Hematopoietic multipotent progenitor cell treated with erythropoietin and hydrocortisone succinate and interleukin-3 and kit ligand, for 6 days (in vitro differentiated cells): ENCODE results near the gene CTSD.

ENCODE experiments used
- DNase-seq: peaks from one replicate; pipeline ENCODE4 v3.0.0-alpha.2; 2015

Gene CTSD

DNA sequence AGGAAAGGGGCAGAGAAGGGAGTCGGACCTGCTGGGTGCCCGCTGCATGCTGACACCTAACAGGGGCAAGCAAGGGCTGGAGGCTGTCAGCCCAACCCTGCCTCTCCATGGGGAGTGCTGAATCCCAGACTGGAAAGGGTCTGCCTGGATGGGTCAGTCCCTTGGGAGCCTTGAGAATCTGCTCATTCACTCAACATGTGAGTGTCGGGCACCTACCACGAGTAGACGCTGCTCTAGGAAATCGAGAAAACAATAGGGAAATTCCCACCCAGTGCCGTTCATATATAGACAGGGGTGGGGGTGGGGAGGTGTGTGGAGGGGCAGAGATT lies 4.4 kb upstream of the CTSD start:
- DNase-seq, result no peak

DNA sequence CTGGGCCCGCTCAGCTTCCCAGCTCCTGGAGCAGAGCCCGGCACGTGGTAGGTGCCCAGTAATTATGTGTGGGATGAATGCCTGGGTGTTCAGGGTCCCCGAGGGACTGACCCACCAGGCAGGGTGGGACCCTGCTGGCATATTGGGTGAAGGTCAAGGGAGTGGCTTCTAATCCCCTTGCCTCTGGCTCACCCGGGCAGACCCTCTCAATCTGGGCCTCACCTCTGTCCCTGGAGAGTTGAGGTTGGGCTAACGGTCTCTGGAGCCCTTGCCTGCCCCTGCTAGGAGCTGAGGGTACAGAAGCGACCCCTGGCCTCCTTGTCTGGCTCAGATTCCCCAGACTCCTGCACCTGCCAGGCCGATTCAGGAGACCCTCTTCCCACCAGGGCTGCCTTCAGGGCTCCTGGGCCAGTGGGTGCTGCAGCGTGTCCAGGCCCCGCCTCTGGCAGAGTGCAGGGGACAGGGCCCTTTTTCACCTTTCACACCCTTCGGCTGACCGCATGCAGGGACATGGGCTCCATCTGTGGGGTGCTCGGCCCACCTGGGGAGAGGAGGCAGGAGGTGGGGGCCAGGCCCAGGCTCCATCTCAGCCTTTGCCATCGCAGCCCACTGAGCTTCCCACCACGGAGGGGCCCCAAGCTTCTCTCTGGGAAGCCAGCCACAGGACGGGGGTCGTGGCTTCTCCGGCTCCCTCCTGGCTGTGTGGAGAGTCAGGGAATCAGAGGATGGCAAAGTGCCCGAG lies 3.8 kb upstream of the CTSD start:
- DNase-seq, result no peak

DNA sequence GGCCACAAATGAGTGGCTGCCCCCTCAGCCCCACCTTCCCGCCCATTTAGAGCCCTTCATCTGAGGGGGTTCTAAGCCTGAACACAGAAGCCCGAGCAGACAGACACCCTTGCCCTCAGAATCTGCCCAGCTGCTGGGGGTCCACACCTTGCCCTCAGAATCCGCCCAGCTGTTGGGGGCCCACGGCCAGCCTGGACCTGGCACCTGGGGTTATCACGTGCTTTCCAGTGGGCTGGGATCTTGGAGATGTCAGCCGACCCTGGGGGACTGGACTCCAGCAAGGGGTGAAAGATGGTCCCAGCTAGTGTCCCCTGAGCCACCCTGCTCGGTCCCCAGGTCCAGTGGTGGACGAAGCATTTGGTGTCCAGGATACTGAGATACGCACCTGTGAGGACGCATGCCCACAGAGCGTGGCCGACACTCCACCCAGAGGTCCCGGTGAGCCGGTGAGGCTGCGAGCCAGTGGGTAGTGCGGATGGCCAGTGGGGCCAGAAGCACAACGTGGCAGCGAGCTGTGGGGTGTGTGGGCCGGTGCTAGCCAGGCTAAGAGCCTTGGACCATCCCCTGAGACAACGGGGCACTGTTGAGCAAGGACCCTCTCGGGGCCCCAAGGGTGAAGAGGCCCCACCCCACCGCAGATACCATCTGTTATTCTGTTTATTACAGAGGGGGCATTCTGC lies 3.1 kb upstream of the CTSD start:
- no peak for DNase-seq

DNA sequence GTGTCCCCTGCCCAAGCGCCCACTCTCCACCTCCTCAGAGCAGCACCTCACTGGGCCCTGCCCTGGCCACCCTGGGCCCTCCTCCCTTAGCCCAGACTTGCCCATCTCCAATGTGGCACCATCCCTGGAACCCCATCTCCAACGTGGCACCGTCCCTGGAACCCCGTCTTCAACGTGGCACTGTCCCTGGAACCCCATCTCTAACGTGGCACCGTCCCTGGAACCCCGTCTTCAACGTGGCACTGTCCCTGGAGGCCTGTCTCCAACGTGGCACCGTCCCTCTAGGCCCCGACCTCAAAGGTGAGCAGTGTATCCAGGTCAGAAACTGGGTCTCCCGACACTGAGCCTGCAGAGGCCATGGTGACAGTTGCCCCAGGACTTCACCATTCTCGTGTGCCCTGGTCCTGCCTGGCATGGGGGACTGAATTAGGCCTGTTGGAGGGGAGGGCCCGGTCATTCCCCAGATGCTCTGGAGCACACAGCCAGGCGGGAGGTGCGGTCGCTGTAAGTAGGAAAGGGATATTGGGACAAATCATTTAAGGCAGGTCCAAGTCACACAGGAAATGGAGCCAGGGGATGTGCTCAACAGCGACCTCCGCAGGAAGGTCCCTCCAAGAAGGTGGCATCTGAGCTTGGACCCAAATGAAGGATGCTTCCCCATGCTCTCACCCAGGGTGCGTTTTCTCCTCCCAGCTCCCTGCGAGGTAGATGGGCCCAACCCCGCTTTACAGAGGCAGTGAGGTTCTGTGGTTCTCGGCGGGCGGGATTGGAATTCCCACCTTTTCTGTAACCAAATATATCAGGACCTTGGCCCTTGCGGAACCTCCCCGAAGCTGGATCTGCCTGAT lies 2.4 kb upstream of the CTSD start:
- peak; percentile 44 for DNase-seq

DNA sequence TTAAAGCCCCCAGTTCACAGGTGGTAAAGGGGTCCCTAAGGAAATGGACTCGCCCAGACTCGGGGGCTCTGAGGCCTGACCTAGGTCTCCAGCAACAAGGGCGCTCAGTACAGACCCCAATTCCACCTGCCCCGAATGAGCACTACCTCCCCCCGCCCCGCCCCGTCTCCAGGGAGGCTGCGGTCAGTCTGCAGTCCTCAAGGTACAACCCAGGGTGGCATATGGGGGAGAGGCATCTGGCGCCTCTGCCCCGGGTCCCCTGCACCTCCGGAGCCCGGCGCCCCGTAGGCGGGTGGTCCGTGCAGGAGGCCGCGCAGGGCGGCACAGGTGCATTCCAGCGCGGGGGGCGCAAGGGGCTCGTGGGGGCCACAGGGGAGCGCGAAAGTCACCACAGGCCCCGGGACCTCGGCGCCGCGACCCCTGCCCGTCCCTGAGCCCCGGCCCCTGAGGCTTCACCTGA lies 361 bp downstream of the CTSD start:
- no peak for DNase-seq

DNA sequence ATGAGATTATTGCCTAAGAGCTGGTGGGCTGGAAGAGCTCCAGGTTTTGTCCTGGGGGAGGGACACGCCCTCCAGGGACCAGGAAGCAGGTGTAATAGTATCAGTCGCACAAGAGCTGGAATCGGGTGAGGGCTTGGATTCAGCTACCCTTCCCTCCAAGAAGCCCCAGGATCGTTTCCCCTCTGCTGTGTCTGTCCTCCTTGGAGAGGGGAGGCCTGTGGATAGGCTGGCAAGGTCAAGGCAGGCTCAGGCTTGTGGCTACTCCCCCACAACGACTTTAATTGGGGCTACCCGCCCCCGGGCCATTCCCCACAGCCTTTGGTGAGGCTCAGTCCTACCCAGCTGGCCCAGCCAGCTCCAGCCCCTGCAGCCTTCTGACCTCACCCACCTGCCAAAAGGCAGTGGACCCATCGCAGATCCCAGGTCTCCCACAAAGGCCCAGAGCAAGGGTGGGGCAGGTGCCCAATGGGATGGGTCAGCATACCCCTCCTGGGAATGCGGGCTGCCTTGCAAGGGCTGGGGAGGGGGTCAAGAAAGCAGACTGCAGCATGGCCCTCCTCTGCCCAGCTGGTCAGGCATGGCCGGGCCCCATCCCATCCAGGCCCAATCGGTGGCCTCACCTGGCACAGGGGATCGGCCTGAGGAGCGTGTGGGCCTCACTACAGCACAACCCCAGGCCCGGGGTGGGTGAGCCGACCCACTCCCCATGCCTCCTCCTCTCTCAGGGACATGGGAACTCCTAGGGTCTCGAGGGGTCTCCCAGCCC lies 1.0 kb downstream of the CTSD start:
- DNase-seq, result peak; percentile 52

DNA sequence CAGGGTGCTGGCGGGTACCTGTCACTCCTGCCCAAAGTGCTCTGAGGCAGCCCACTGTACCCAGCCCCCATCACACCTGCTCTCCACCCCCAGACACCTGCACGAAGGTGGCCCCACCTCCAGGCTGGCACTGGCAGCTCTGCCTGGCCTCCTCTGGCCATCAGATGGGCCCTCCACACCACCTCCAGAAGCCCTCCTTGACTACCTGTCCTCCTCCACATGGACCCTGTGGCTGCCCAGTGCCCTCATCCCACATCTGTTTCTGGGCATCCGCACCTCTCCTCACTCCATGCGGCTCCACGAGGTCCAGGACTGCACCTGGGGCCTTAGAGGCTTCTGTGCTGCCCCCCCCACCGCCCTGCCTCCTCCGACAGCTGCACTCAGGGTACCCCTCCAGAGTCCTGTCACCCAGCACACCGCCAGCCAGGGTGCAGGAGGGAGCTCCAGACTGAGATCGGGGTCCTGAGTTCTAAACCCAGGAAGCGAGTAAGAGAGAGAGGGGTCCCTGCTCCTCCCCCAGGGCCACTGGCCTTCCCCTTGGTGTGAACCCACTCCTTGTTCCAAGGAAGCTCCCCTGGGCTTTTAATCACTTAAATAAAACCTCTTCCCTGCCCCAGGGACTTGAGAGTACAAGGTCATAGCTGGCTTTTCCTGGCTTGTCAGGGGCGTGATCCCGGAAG lies 1.7 kb downstream of the CTSD start:
- DNase-seq, result no peak

DNA sequence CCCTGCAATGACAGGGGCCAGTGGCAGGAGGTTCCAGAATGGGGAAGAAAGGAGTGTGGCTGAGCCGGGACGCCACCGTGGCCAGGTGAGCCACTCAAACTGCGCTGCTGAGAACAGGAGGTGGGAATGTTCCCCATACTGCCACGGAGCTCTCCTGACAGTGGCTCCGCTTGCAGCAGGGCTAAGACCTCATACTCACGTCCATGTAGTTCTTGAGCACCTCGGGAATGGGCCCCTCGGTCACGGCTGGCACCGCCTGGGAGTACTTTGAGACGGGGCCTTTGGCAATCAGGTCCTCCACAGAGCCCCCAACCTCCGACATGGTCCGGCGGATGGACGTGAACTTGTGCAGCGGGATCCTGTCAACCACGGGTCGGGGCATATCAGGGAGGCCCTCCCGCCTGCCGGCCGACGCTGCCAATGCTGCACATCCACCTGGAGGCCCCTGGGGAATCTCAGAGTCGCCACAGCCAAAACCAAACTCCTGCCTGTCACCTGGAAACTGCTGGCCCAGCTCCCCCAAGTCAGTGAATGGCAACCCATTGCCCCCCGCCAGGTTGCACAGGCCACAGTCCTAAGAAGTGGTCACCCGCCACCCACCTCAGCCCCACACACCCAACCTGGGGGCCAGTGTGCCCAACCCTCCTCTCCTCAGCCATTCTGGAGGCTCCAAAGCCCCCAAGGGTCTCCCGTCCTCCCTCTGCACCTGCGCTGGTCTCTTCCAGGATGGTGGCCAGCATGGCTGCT lies 2.4 kb downstream of the CTSD start:
- no peak for DNase-seq

DNA sequence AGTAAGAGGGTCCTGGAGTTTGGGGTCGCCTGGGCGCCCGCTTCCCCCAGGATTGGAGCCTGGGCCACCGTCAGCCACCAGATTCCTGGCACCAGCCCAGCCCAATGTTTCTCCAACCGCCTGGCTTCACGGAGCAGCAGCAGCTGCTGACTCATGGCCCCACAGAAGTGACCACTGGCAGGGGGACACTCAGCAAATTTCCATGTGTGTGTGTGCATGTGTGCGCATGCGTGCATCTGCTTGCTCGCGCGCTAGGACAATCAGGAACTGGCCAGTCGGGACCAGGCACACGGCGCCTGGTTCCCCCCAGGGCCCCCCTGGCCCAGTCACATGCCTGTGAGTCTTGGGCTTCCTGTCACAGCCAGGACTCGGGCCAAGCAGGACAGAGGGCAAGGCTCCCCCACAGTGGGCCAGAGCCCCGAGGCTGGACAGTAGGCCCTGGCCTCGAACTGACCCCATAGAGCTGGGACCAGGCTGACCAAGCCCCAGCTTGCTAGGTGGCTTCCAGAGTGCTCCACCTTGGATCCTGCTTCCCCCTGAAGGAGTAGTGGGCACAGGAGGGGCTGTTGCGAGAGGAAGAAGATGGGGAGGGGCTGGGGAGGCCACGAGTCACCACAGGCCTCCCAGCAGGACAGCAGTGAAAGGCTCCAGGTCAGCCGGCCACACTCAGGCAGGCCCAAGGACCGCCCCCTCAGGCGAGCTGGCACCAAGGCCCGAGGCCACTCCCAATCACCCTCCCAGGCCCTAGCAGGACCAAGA lies 3.2 kb downstream of the CTSD start:
- DNase-seq, result peak; percentile 42

DNA sequence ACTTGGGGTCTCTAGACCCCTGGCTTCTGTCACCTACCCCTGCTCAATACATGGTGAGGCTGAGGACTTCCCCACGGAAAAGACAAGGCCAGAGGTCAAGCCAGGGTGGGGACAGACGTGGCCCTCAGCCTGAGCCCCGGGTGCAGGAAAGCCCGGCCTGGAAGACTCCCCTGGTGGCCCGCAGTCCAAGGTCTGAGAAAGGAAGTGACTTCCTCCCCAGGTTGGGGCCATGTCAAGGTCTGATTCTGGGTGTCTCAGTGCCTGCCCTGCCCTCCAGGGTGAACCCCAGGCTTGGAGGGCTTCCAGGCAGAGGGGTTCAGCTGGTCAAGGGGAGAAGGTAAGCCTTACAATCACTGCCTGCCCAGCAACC lies 3.9 kb downstream of the CTSD start:
- no peak for DNase-seq

DNA sequence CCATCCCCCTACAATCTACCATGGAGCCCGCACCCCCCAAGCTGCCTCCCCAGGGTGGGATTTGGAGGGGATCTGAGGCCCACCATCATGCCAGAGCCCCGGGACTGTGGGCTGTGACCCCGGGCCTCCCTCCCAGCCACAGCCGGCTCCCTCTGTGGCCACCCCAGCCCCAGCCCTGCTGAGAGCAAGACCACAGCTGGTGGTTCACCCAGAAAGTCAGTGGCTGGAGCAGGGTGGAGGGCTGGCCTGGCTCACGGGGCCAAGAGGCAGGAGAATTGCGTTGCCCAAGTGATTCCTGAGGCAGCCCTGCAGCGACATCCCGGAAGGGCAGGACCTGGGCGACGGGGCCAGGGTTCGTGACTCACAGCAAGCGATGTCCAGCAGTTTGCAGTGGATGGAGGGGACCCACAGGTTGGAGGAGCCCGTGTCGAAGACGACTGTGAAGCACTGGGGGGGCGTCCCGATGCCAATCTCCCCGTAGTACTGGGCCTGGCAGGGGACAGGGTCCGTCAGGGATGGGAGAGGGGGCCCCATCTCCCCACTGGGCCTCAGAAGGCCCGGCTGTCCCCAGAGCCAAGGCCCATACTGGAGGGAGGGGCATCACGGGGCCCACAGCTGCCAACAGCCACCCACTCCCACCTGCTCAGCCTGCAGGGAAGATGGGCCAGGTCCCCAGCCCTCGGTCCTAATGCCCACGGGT lies 4.4 kb downstream of the CTSD start:
- DNase-seq, result no peak

DNA sequence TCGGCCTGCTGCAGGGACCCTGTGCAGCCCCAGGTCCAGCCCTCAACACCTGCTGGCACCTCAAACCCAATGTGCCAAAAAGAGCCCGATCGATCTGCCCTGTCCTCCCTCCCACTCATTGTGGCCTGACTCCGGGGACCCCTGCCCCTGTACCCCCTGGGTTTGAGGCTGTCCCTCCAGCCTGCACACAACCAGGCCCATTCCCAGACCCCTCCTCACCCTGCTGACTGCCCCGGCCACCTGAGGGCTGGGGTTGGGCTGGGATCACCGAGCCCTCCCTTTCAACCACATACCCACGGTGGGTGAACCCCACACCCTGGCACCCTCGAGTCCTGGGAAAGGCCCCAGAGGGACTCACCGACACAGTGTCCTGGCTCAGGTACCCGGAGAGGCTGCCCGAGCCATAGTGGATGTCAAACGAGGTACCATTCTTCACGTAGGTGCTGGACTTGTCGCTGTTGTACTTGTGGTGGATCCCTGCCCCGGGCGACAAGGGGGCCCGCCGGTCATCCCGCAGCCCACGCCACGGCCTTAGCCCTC lies 5.0 kb downstream of the CTSD start:
- DNase-seq, result no peak

DNA sequence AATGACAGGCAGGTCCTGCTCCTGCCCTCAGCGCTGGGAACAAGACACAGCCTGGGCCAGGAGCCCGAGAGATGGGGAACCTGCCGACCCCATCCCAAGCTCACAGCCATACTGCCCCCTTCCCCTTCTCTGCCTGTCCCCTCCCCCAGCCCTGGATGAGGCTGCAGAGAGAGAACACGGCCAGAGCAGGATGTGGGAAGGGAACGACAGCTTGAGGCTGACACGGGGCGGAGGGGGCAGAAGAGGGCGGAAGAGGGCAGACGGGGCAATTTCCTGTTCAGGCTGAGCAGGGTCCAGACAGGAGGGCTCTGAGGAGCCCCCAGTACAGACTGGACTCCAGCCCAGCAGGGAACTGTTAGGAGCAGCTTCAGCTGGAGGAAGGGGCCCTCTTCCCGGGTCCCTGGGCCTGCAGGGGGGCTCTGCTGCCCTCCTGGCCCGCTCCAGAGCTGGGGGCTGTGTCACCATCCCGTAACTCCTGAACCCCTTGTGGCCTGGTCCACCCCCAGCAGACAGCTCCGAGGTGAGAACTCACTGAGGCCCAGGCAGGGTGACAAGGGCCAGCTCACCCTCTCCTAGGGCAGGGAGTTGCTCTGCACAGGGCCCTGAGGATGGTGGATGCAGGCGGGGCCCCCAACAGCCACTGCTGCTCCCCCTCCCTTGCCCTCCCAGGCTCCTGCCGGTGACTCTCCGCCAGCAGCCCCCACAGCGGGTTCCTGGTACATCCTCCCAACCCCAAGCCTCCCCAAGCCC lies 5.7 kb downstream of the CTSD start:
- peak; percentile 75 for DNase-seq

DNA sequence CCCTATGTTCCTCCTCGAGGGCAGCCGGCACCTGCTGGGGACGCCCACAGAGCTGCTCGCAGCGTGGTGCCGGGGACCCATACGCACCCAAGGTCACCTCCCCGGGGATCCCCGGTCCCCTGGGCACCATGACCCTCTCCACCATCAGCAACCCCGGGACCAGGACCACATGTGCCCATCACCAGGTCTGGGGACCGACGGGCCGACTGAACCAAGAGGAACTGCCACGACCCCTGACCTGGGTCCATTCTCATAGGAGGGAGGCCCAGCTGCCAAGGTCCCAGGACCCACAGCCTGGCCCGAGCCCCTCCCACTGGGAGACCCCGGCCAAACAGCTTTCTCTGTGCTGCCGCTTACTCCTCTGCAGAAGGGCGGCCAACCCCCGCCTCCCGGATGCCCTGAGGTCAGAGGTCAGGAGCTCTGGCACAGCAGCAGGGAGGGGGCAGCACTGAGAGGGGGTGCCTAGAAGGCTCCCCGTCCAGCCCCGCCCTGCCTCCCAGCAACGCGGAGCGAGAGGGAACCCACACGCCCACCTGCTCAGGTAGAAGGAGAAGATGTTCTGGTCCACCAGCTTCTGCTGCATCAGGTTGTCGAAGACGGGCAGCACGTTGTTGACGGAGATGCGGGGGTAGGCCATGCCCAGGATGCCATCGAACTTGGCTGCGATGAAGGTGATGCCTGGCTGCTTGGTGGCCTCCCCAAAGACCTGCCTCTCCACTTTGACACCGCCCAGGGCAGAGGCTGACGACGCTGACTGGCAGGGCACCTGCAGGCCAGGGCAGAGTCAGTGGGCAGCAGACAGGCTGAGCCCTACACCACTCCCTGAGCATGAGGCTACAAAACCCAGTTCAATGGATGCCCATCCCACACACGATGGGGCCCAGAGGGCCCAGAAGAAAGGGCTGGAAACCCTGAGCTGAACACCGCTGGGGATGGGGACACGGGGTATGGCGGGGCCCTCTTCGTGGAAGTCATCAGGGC lies 6.6 kb downstream of the CTSD start:
- DNase-seq, result no peak

DNA sequence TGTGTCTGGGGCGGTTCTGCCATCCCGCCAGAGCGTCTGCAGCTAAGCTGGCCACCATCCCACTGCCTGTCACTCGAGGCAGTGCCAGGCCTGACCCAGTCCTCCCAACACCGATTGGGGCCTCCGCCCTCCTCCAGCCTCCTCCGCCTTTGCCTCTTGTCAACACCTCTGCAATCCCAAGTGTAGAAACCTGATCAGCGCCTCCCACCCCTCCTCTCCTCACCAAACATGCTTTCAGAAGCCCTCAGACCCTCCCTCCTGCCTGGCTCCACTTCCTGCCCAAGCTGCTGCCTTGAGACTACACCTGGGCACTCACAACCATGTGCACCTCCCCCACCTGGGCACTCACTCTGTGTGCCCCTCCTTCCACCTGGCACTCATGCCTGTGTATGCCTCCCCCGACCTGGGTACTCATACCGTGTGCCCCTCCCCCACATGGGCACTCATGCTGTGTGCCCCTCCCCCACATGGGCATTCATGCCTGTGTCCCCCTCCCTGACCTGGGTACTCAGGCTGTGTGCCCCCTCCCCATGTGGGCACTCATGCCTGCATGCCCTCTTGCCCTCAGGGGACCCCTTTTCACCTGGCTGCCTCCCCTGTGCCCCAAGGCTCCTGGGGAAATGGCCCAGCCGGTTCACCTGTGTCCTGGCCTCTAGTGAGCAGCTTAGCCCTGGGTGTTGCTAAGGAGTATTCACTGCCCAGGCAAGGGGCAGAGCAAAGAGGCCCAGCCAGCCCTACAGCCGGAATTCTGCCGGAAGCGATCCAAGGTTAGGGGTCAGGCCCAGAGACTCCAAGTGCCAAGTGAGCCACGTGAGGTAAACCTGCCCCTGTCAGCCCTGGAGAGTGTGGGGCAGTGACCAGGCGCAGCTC lies 7.8 kb downstream of the CTSD start:
- DNase-seq, result no peak

DNA sequence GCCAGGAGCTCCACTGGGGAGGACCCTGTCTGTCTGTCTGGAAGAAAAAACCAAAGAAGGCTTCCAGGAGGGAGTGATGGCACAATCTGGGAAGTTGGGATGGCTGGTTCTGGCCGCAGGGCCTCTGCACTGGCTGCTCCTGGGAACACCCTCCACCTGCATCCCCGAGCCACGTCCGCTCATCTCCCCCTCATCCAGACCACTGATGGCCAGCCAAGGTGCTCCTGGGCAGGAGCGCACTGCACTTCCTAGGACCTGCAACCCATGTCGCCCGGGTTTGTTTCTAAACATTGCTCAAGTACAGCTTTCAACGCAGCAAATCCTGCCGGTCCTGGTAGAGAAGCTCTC lies 8.4 kb downstream of the CTSD start:
- no peak for DNase-seq
